Subcutaneous adipose tissue (tissue), 4 donors: ENCODE measurements around the gene WDR5. TPM values are rescaled to one million over a fixed set of nuclear protein-coding genes. Genes with fewer than 3 reads are reported as not detected.

ENCODE experiments used
- CTCF ChIP-seq: fragments of 450-650 bp; IDR thresholded peaks from one replicate; pipeline ENCODE4 v1.5.1; 2016; ENCODE audit warnings: low read depth, mild to moderate bottlenecking, control low read depth, antibody characterized with exemption, moderate library complexity
- total RNA-seq, 4 donors: library from RNA; depleted of rRNA; stranded (reverse); fragments of >200 nt; gene quantifications; one replicate each; pipeline ENCODE4 v1.1.0, GENCODE V29; 2016

The WDR5 gene
- total RNA-seq, 4 donors from 2014 or later, result 13.7 to 17.3 (median 14.6) TPM

GRCh38 chr9:134136118-134136995, 475 bp downstream of the WDR5 start:
- no peak for TF ChIP-seq CTCF

GRCh38 chr9:134136996-134137299, 1.1 kb downstream of the WDR5 start:
- no peak for TF ChIP-seq CTCF

GRCh38 chr9:134138292-134138691, 2.4 kb downstream of the WDR5 start:
- TF ChIP-seq CTCF, result no peak

GRCh38 chr9:134139081-134139480, 3.2 kb downstream of the WDR5 start:
- TF ChIP-seq CTCF, result no peak

- TF ChIP-seq CTCF, result no peak
Measured at GRCh38 chr9:134141906-134142305, 6.0 kb downstream of the WDR5 start.

- TF ChIP-seq CTCF, result no peak
Measured at GRCh38 chr9:134144801-134145200, 8.9 kb downstream of the WDR5 start.

- TF ChIP-seq CTCF, result no peak
Measured at GRCh38 chr9:134145262-134145661, 9.4 kb downstream of the WDR5 start.
